ENCODE data around the gene ZNF280D. TPM values are rescaled to one million over a fixed set of nuclear protein-coding genes. Genes with fewer than 3 reads are reported as not detected.

Gene ZNF280D
- total and polyA plus RNA-seq, 2 of the 4 experiments (the other 2 are of a cell fraction): 8.3 to 21.0 TPM

DNA sequence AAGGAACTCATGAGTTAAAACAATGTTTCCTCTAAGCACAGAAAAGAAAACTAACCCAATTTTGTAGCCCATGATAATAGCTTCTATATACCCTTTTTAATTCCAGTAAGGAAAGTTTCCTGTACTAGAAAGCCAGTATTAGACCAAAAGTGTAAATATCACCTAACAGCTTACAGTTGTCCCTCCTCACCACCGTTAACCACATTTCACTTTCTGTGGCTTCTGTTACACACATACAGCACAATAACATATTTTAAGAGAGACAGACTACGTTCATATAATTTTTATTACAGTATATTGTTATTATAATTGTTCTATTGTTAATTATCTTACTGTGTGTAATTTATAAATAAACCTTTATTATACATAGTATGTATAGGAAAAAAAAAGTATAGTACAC is 74.1 kb downstream of the ZNF280D start:
- ChIA-PET POLR2A (ENCODE audit: unreplicated experiment) (interaction anchor here (0.6 kb wide), 1 partner anchor 1206 kb away, joined by 5 read pairs; no protein-coding TSS in a partner anchor), CTCF (interaction anchor here (0.6 to 0.7 kb wide), 2 partner anchors 151 to 959 kb away, joined by 3 read pairs; no protein-coding TSS in a partner anchor)
- Histone ChIP-seq H3K4ac (ENCODE audit: low read depth, low read length) (no peak overlapping the region), H4K20me1 (ENCODE audit: insufficient read depth, low read length) (no peaks in the 10 kb centered on the region), H3K9ac (ENCODE audit: low read depth, low read length) (no peak overlapping the region), H3K4me1 (ENCODE audit: control insufficient read depth, insufficient read depth, low read length) (no peaks in the 10 kb centered on the region), H3K4me2 (ENCODE audit: low read depth, low read length) (no peak overlapping the region), H3K9me1 (ENCODE audit: insufficient read depth, low read length) (no peaks in the 10 kb centered on the region), H3K56ac (ENCODE audit: extremely low read depth, insufficient read depth, low read length) (no peak overlapping the region), H3K18ac (ENCODE audit: low read depth, low read length) (no peak overlapping the region), H3K79me1 (ENCODE audit: low read depth in 1 of 2, low read length in 2 of 2) (peaks cover 0 to 4% of the 10 kb centered on the region in 2 experiments; a peak in 2 of 4 replicates), H2AFZ (replicated peaks; ENCODE audit: low read length, poor library complexity) (no peak overlapping the region), H2BK120ac (ENCODE audit: low read depth, low read length) (no peak overlapping the region), H4K91ac (ENCODE audit: insufficient read depth, low read depth, low read length) (no peak overlapping the region), H2BK20ac (ENCODE audit: low read depth, low read length) (no peak overlapping the region), H4K5ac (ENCODE audit: low read depth, low read length) (no peak overlapping the region), H2BK15ac (ENCODE audit: low read depth, low read length) (no peak overlapping the region), H3K23ac (ENCODE audit: low read depth, low read length) (no peak overlapping the region), H4K8ac (ENCODE audit: low read depth in 2 of 2, low read length in 2 of 2) (no peak overlapping the region), H3K27ac (ENCODE audit: insufficient read depth, low read length) (no peak overlapping the region), H3K27me3 (ENCODE audit: control insufficient read depth, insufficient read depth, low read length) (no peaks in the 10 kb centered on the region), H3K14ac (replicated peaks; ENCODE audit: low read depth, low read length) (no peak overlapping the region), H2AK9ac (replicated peaks; ENCODE audit: low read depth, low read length, poor library complexity) (no peak overlapping the region), H2BK5ac (ENCODE audit: low read depth, low read length, poor library complexity, severe bottlenecking) (no peak overlapping the region), H3K4me3 (ENCODE audit: insufficient read depth, low read depth, low read length) (no peak overlapping the region), H2AK5ac (ENCODE audit: low read depth, low read length) (no peak overlapping the region), H3K36me3 (ENCODE audit: control insufficient read depth, insufficient read depth, low read length) (peaks cover 8% of the 10 kb centered on the region), H3K9me3 (ENCODE audit: control insufficient read depth, insufficient read depth, low read length) (no peaks in the 10 kb centered on the region)
- TF ChIP-seq, protein P1, sequence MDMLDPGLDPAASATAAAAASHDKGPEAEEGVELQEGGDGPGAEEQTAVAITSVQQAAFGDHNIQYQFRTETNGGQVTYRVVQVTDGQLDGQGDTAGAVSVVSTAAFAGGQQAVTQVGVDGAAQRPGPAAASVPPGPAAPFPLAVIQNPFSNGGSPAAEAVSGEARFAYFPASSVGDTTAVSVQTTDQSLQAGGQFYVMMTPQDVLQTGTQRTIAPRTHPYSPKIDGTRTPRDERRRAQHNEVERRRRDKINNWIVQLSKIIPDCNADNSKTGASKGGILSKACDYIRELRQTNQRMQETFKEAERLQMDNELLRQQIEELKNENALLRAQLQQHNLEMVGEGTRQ (IDR thresholded peaks at IDR 0.05; ENCODE audit: low read depth, low read length): no peak
- TF ChIP-seq CEBPB (IDR thresholded peaks at IDR 0.05; ENCODE audit: low read depth, low read length): no peak
- TF ChIP-seq FOS (IDR thresholded peaks at IDR 0.05; ENCODE audit: low read depth, low read length): no peak
- no peak for TF ChIP-seq BHLHE40 (IDR thresholded peaks at IDR 0.05; ENCODE audit: low read depth, low read length)
- TF ChIP-seq RFX5 (IDR thresholded peaks at IDR 0.05; ENCODE audit: low read depth, low read length): no peak
- TF ChIP-seq SMC3 (IDR thresholded peaks at IDR 0.05; ENCODE audit: low read depth, low read length): no peak
- TF ChIP-seq, protein P2, sequence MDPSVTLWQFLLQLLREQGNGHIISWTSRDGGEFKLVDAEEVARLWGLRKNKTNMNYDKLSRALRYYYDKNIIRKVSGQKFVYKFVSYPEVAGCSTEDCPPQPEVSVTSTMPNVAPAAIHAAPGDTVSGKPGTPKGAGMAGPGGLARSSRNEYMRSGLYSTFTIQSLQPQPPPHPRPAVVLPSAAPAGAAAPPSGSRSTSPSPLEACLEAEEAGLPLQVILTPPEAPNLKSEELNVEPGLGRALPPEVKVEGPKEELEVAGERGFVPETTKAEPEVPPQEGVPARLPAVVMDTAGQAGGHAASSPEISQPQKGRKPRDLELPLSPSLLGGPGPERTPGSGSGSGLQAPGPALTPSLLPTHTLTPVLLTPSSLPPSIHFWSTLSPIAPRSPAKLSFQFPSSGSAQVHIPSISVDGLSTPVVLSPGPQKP (IDR thresholded peaks at IDR 0.05; ENCODE audit: borderline replicate concordance, low read depth, low read length): no peak
- TF ChIP-seq MAFK (IDR thresholded peaks at IDR 0.05; ENCODE audit: low read depth, low read length): no peak
- no peak for TF ChIP-seq RAD21 (IDR thresholded peaks at IDR 0.05; ENCODE audit: low read length)
- TF ChIP-seq MAZ (IDR thresholded peaks at IDR 0.05; ENCODE audit: borderline replicate concordance, low read depth, low read length): no peak
- TF ChIP-seq, protein P3, sequence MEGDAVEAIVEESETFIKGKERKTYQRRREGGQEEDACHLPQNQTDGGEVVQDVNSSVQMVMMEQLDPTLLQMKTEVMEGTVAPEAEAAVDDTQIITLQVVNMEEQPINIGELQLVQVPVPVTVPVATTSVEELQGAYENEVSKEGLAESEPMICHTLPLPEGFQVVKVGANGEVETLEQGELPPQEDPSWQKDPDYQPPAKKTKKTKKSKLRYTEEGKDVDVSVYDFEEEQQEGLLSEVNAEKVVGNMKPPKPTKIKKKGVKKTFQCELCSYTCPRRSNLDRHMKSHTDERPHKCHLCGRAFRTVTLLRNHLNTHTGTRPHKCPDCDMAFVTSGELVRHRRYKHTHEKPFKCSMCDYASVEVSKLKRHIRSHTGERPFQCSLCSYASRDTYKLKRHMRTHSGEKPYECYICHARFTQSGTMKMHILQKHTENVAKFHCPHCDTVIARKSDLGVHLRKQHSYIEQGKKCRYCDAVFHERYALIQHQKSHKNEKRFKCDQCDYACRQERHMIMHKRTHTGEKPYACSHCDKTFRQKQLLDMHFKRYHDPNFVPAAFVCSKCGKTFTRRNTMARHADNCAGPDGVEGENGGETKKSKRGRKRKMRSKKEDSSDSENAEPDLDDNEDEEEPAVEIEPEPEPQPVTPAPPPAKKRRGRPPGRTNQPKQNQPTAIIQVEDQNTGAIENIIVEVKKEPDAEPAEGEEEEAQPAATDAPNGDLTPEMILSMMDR (conservative IDR thresholded peaks at IDR 0.05; ENCODE audit: low read depth, low read length): no peak
- TF ChIP-seq POLR2A (IDR thresholded peaks at IDR 0.05; ENCODE audit: low read depth, low read length): no peak
- no CpG with 5 or more reads among the region's 2 CpGs for WGBS, 2 experiments (ENCODE audit: extremely low coverage in 2 of 2, insufficient read length in 1 of 2)
- in situ Hi-C loops (cut with MboI; ENCODE audit: low sequenced_read_pairs): no loop called here
- dilution Hi-C loops (cut with HindIII; ENCODE audit: low sequenced_read_pairs, unreplicated experiment): no loop called here
- BruUV-seq (replicated peaks): no TSS peak
- no peak for ATAC-seq (ENCODE audit: low read depth)
- intact Hi-C loops (cut with micrococcal nuclease): no loop called here
- no peak for DNase-seq
